NCI-H460 (cell line): ENCODE results near the gene TCF21. TPM values are rescaled to one million over a fixed set of nuclear protein-coding genes. Genes with fewer than 3 reads are reported as not detected.
"Not testable (repeated sequence)": the region's sequence is repeated elsewhere in the genome, so short reads cannot be mapped to it uniquely, and the experiment has no call there.

ENCODE experiments used
- DNase-seq: peaks from one replicate; pipeline ENCODE4 v3.0.0-alpha.2; 2016; ENCODE audit warnings: low read depth; ENCODE audit errors: extremely low read depth
- polyA plus RNA-seq: library from polyadenylated mRNA; depleted of rRNA; stranded (reverse); fragments of >200 nt; gene quantifications from 2 replicates; pipeline ENCODE4 v1.2.3, GENCODE V29; 2014; cell fraction: nucleus; rRNA removed
- total RNA-seq: library from RNA; depleted of rRNA; stranded (reverse); fragments of >200 nt; shearing (Covaris generic); gene quantifications from 2 replicates; pipeline ENCODE4 v1.2.3, GENCODE V29; 2014; rRNA removed

TCF21 gene
- total RNA-seq = not detected in 2 replicates
- polyA plus RNA-seq = not detected in 2 replicates

GRCh38 chr6:133888929-133889556, at the start of gene TCF21:
Gene TCF21, plus strand, starts transcription at chr6:133889113. Its CDS starts 285 bp downstream, at chr6:133889398.
- DNase-seq = no peak

- DNase-seq = no peak
These were observed 47.7 kb upstream of the TCF21 start for GRCh38 chr6:133841176-133841575.

GRCh38 chr6:133843098-133843497, 45.8 kb upstream of the TCF21 start:
- DNase-seq = no peak

- no peak for DNase-seq
These were observed 44.2 kb upstream of the TCF21 start for GRCh38 chr6:133844709-133845108.

- DNase-seq = no peak
These were observed 34.9 kb upstream of the TCF21 start for GRCh38 chr6:133854041-133854363.

- DNase-seq = no peak
These were observed 34.3 kb upstream of the TCF21 start for GRCh38 chr6:133854364-133855275.

GRCh38 chr6:133855276-133855990, 33.5 kb upstream of the TCF21 start:
- DNase-seq = no peak

GRCh38 chr6:133855991-133856370, 32.9 kb upstream of the TCF21 start:
- no peak for DNase-seq

- DNase-seq = no peak
These were observed 32.0 kb upstream of the TCF21 start for GRCh38 chr6:133856911-133857310.

- no peak for DNase-seq
These were observed 31.2 kb upstream of the TCF21 start for GRCh38 chr6:133857696-133858095.

- DNase-seq = not testable (repeated sequence)
These were observed 27.6 kb upstream of the TCF21 start for GRCh38 chr6:133861337-133861736.

GRCh38 chr6:133863228-133863627, 25.7 kb upstream of the TCF21 start:
- DNase-seq = no peak

GRCh38 chr6:133865680-133866079, 23.2 kb upstream of the TCF21 start:
- no peak for DNase-seq

- DNase-seq = no peak
These were observed 17.8 kb upstream of the TCF21 start for GRCh38 chr6:133871131-133871530.

GRCh38 chr6:133873538-133873937, 15.4 kb upstream of the TCF21 start:
- no peak for DNase-seq

- no peak for DNase-seq
These were observed 11.8 kb upstream of the TCF21 start for GRCh38 chr6:133877116-133877515.

- no peak for DNase-seq
These were observed 8.9 kb upstream of the TCF21 start for GRCh38 chr6:133880006-133880405.

- no peak for DNase-seq
These were observed 8.0 kb upstream of the TCF21 start for GRCh38 chr6:133880896-133881295.

- no peak for DNase-seq
These were observed 2.7 kb upstream of the TCF21 start for GRCh38 chr6:133886104-133886775.

- DNase-seq = no peak
These were observed 1.6 kb upstream of the TCF21 start for GRCh38 chr6:133887156-133887879.
